K562 (cell line): ENCODE measurements around the gene ENDOU. TPM values are rescaled to one million over a fixed set of nuclear protein-coding genes. Genes with fewer than 3 reads are reported as not detected.
A peak's percentile ranks its signal among the peaks of the same experiment; 100 is the strongest.

Experiments
- FOXJ2 ChIP-seq: fragments of 200-800 bp; sonication (Bioruptor generic); IDR thresholded peaks from 2 replicates; pipeline ENCODE4 v1.6.1; 2016; ENCODE audit warnings: missing genetic modification characterization, missing compliant biosample characterization
- MAZ ChIP-seq, 2 experiments: fragments of 450-650 bp in 1 of 2; sonication (generic) in 1 of 2; formaldehyde crosslinking; IDR thresholded peaks in 1 of 2; conservative IDR thresholded peaks in 1 of 2; 2 replicates each; pipeline versions ENCODE4 v1.4.0 to v1.5.0; 2020; ENCODE audit warnings: mild to moderate bottlenecking in 1 of 2, missing genetic modification reagents in 1 of 2
- RAD21 ChIP-seq, 2 experiments: fragments of 250-450 bp in 1 of 2; fragments of 450-650 bp in 1 of 2; sonication (Bioruptor Pico) in 1 of 2; formaldehyde crosslinking in 1 of 2; IDR thresholded peaks in 1 of 2; conservative IDR thresholded peaks in 1 of 2; 2 replicates each; pipeline versions ENCODE4 v1.4.0 to v1.8.0; 2020 to 2022; ENCODE audit warnings: mild to moderate bottlenecking in 2 of 2, moderate library complexity in 1 of 2
- RHOXF2B ChIP-seq: fragments of 250-450 bp; sonication (Bioruptor Pico); conservative IDR thresholded peaks from 2 replicates; pipeline ENCODE4 v1.5.1; 2021
- SNRNP70 ChIP-seq: fragments of 200-400 bp; formaldehyde crosslinking; optimal IDR thresholded peaks from 2 replicates; pipeline ENCODE3; 2017; ENCODE audit warnings: low read depth, low read length
- TCF7 ChIP-seq: sonication (generic); IDR thresholded peaks from 2 replicates; pipeline ENCODE4 v1.6.1; 2016; ENCODE audit warnings: antibody characterized with exemption, borderline replicate concordance
- ZNF184 ChIP-seq: sonication (generic); formaldehyde crosslinking; IDR thresholded peaks from 2 replicates; pipeline ENCODE4 v1.5.0; 2020; ENCODE audit warnings: missing genetic modification reagents
- polyA plus RNA-seq, 8 experiments: library from polyadenylated mRNA; depleted of rRNA in 4 of 8; stranded (reverse) in 5 of 8; unstranded in 3 of 8; fragments of >200 nt; fragmentation: Nextera tagmentation in 2 of 8; fragmentation: Illumina TruSeq in 1 of 8; extraction: Ambion mirVana in 2 of 8; extraction: Trizol in 1 of 8; gene quantifications; 2 replicates each; pipeline versions ENCODE4 v1.2.1 to v1.2.3, GENCODE V29; 2011 to 2014; ENCODE audit warnings: inconsistent platforms in 1 of 8, missing spikeins in 1 of 8
- total RNA-seq, 7 experiments: library from RNA; depleted of rRNA in 6 of 7; stranded (reverse); fragments of >200 nt in 6 of 7; fragmentation: Illumina TruSeq in 2 of 7; extraction: Trizol in 2 of 7; gene quantifications; 2 replicates each; pipeline versions ENCODE4 v1.2.1 to v1.2.3, GENCODE V29; 2011 to 2021; ENCODE audit warnings: low replicate concordance in 1 of 7
- TF ChIP-seq, protein P1 (sequence below), 2 experiments: fragments of 450-650 bp; formaldehyde crosslinking in 1 of 2; IDR thresholded peaks; 2 replicates each; pipeline versions ENCODE4 v1.4.0 to v1.6.1; 2014 to 2020; ENCODE audit warnings: mild to moderate bottlenecking in 2 of 2, borderline replicate concordance in 1 of 2, low read depth in 1 of 2
- TF ChIP-seq, protein P2 (sequence below): sonication (generic); formaldehyde crosslinking; IDR thresholded peaks from 2 replicates; pipeline ENCODE4 v1.9.0; 2022; ENCODE audit warnings: mild to moderate bottlenecking, missing genetic modification reagents
- TF ChIP-seq, protein P3 (sequence below), 3 experiments: IDR thresholded peaks in 2 of 3; conservative IDR thresholded peaks in 1 of 3; 2 replicates each; pipeline ENCODE4 v1.5.1; 2011 to 2012; ENCODE audit warnings: low read length in 3 of 3, mild to moderate bottlenecking in 3 of 3, control low read depth in 2 of 3, improper control_type of control experiment in 1 of 3, inconsistent platforms in 1 of 3, low read depth in 1 of 3, mixed read lengths in 1 of 3, moderate library complexity in 1 of 3; ENCODE audit not compliant: insufficient read depth in 2 of 3
- TF ChIP-seq, protein P4 (sequence below): fragments of 450-650 bp; IDR thresholded peaks from 2 replicates; pipeline ENCODE4 v1.6.1; 2016
- TF ChIP-seq, protein P5 (sequence below): fragments of 450-650 bp; IDR thresholded peaks from 2 replicates; pipeline ENCODE4 v1.6.1; 2016; ENCODE audit warnings: missing biosample characterization, missing genetic modification characterization

Gene ENDOU
- total and polyA plus RNA-seq, 9 of the 15 experiments (the other 6 are each of a cell fraction or from before 2014, with no cell fraction given) = 0.03 TPM; not detected in 8

DNA sequence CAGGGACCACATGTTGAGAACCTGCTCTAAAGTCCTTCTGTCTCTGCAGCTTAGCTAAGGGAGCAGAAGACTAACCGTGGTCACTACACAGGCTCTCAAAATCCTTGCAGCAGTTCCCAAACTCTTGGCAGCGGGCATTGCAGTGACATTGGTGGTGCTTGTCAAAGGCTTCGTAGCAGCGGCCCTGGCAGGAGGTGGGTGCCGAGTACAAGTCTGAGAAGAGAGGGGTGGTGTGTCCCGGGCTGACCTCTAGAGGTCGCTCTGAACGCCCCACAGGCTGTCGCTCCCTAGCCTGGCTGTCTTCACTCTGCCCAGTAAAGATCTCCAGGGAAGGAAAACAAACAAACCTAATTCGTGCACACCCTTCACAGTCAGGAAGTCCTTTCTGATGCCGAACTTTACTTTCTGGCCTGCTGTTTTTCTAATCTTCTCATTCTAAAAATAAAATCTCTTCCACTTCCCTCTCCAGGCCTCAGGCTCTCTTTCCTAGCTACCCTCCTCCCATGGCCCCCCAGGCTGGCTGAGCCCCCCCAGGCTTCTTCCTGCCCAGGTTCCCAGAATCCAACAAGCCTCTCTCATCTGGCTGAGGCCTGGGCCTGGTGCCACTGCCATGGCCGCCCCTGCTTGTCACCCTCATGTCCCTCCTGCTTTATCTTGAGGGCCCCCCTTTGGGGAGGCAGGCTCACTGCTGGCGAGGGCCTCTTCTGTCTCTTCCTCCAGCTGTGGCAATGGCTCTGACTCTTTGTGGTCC, 7.7 kb downstream of the ENDOU start (continued):
- TF ChIP-seq, protein P1, sequence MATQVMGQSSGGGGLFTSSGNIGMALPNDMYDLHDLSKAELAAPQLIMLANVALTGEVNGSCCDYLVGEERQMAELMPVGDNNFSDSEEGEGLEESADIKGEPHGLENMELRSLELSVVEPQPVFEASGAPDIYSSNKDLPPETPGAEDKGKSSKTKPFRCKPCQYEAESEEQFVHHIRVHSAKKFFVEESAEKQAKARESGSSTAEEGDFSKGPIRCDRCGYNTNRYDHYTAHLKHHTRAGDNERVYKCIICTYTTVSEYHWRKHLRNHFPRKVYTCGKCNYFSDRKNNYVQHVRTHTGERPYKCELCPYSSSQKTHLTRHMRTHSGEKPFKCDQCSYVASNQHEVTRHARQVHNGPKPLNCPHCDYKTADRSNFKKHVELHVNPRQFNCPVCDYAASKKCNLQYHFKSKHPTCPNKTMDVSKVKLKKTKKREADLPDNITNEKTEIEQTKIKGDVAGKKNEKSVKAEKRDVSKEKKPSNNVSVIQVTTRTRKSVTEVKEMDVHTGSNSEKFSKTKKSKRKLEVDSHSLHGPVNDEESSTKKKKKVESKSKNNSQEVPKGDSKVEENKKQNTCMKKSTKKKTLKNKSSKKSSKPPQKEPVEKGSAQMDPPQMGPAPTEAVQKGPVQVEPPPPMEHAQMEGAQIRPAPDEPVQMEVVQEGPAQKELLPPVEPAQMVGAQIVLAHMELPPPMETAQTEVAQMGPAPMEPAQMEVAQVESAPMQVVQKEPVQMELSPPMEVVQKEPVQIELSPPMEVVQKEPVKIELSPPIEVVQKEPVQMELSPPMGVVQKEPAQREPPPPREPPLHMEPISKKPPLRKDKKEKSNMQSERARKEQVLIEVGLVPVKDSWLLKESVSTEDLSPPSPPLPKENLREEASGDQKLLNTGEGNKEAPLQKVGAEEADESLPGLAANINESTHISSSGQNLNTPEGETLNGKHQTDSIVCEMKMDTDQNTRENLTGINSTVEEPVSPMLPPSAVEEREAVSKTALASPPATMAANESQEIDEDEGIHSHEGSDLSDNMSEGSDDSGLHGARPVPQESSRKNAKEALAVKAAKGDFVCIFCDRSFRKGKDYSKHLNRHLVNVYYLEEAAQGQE (IDR thresholded peaks at IDR 0.05; ENCODE audit: borderline replicate concordance) = peak; percentile 58; the same call in 1 of the 2 replicates
- TF ChIP-seq, protein P1 (CRISPR knock-in tag; IDR thresholded peaks at IDR 0.05; ENCODE audit: low read depth) = no peak
- TF ChIP-seq RAD21 (CRISPR knock-in tag; conservative IDR thresholded peaks at IDR 0.05 in 1 of 2, IDR thresholded peaks at IDR 0.05 in 1 of 2) (peak; percentile 61 to 78), RHOXF2B (CRISPR knock-in tag) (no peak), TCF7 (no peak), ZNF184 (CRISPR knock-in tag) (no peak), SNRNP70 (no peak), FOXJ2 (tag) (peak; percentile 51; the same call in 1 of the 2 replicates), MAZ (CRISPR knock-in tag; conservative IDR thresholded peaks at IDR 0.05 in 1 of 2, IDR thresholded peaks at IDR 0.05 in 1 of 2) (peak in 1 of 2 experiments; percentile 30; a peak in 1 of 4 replicates)
- TF ChIP-seq, protein P2, sequence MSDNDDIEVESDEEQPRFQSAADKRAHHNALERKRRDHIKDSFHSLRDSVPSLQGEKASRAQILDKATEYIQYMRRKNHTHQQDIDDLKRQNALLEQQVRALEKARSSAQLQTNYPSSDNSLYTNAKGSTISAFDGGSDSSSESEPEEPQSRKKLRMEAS (CRISPR knock-in tag) = peak; percentile 36; the same call in 1 of the 2 replicates
- TF ChIP-seq, protein P3, sequence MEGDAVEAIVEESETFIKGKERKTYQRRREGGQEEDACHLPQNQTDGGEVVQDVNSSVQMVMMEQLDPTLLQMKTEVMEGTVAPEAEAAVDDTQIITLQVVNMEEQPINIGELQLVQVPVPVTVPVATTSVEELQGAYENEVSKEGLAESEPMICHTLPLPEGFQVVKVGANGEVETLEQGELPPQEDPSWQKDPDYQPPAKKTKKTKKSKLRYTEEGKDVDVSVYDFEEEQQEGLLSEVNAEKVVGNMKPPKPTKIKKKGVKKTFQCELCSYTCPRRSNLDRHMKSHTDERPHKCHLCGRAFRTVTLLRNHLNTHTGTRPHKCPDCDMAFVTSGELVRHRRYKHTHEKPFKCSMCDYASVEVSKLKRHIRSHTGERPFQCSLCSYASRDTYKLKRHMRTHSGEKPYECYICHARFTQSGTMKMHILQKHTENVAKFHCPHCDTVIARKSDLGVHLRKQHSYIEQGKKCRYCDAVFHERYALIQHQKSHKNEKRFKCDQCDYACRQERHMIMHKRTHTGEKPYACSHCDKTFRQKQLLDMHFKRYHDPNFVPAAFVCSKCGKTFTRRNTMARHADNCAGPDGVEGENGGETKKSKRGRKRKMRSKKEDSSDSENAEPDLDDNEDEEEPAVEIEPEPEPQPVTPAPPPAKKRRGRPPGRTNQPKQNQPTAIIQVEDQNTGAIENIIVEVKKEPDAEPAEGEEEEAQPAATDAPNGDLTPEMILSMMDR (IDR thresholded peaks at IDR 0.05 in 2 of 3, conservative IDR thresholded peaks at IDR 0.05 in 1 of 3; ENCODE audit: insufficient read depth in 2 of 3, low read depth in 1 of 3, low read length in 3 of 3) = peak; percentile 86 to 96 (median 91)
- TF ChIP-seq, protein P4, sequence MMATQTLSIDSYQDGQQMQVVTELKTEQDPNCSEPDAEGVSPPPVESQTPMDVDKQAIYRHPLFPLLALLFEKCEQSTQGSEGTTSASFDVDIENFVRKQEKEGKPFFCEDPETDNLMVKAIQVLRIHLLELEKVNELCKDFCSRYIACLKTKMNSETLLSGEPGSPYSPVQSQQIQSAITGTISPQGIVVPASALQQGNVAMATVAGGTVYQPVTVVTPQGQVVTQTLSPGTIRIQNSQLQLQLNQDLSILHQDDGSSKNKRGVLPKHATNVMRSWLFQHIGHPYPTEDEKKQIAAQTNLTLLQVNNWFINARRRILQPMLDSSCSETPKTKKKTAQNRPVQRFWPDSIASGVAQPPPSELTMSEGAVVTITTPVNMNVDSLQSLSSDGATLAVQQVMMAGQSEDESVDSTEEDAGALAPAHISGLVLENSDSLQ = no peak
- TF ChIP-seq, protein P5, sequence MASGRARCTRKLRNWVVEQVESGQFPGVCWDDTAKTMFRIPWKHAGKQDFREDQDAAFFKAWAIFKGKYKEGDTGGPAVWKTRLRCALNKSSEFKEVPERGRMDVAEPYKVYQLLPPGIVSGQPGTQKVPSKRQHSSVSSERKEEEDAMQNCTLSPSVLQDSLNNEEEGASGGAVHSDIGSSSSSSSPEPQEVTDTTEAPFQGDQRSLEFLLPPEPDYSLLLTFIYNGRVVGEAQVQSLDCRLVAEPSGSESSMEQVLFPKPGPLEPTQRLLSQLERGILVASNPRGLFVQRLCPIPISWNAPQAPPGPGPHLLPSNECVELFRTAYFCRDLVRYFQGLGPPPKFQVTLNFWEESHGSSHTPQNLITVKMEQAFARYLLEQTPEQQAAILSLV = no peak
